ENCODE measurements around the gene MCRIP2. TPM values are rescaled to one million over a fixed set of nuclear protein-coding genes. Genes with fewer than 3 reads are reported as not detected.

The MCRIP2 gene
- polyA plus RNA-seq, 1 donor from 2014 or later = 29.1 TPM

- Histone ChIP-seq H3K9me3 (ENCODE audit: low read length) (no peaks in the 10 kb centered on the region), H3K9ac (ENCODE audit: low read length) (no peak overlapping the region), H4K20me1 (ENCODE audit: insufficient read depth) (no peaks in the 10 kb centered on the region), H3K4me3 (ENCODE audit: low read length) (no peak overlapping the region), H3K27me3 (ENCODE audit: insufficient read depth, low read depth, low read length) (no peaks in the 10 kb centered on the region), H2AFZ (ENCODE audit: low read depth, low read length) (no peak overlapping the region), H3K9me2 (ENCODE audit: insufficient read depth, low read length) (no peaks in the 10 kb centered on the region), H3F3A (ENCODE audit: insufficient read depth, low read length, poor library complexity, severe bottlenecking) (no peaks in the 10 kb centered on the region), H3K79me2 (replicated peaks; ENCODE audit: insufficient read depth, low read length) (no peaks in the 10 kb centered on the region), H3K4me2 (ENCODE audit: low read length) (no peak overlapping the region), H3K27ac (ENCODE audit: low read length) (no peak overlapping the region), H3K36me3 (ENCODE audit: insufficient read depth, low read length) (no peaks in the 10 kb centered on the region)
- TF ChIP-seq MXI1 (conservative IDR thresholded peaks at IDR 0.05; ENCODE audit: poor library complexity, severe bottlenecking) = no peak
- TF ChIP-seq TAF1 (IDR thresholded peaks at IDR 0.05; ENCODE audit: low read depth) = no peak
- no peak for TF ChIP-seq POLR2AphosphoS5 (IDR thresholded peaks at IDR 0.05)
- TF ChIP-seq SMC3 (conservative IDR thresholded peaks at IDR 0.05; ENCODE audit: poor library complexity) = no peak
- no peak for TF ChIP-seq EZH2 (IDR thresholded peaks at IDR 0.05; ENCODE audit: borderline replicate concordance, insufficient read depth, low read length, poor library complexity, severe bottlenecking)
- TF ChIP-seq EP300 (conservative IDR thresholded peaks at IDR 0.05; ENCODE audit: poor library complexity, severe bottlenecking) = no peak
- no peak for TF ChIP-seq RAD21 (conservative IDR thresholded peaks at IDR 0.05)
- no peak for TF ChIP-seq REST (IDR thresholded peaks at IDR 0.05; ENCODE audit: borderline replicate concordance)
- TF ChIP-seq CTCF (IDR thresholded peaks at IDR 0.05; ENCODE audit: poor library complexity, severe bottlenecking) = no peak
Measured at GRCh38 chr16:629185-629832, 12.3 kb upstream of the MCRIP2 start.

GRCh38 chr16:629833-630248 lies 11.8 kb upstream of the MCRIP2 start:
- H3K9me3 ChIP-seq (ENCODE audit: low read length) = no peaks in the 10 kb centered on the region
- TF ChIP-seq TAF1 (IDR thresholded peaks at IDR 0.05; ENCODE audit: low read depth) = no peak
- no peak for TF ChIP-seq EP300 (conservative IDR thresholded peaks at IDR 0.05; ENCODE audit: poor library complexity, severe bottlenecking)
- no peak for TF ChIP-seq REST (IDR thresholded peaks at IDR 0.05; ENCODE audit: borderline replicate concordance)
- no peak for TF ChIP-seq MXI1 (conservative IDR thresholded peaks at IDR 0.05; ENCODE audit: poor library complexity, severe bottlenecking)
- no peak for TF ChIP-seq CTCF (IDR thresholded peaks at IDR 0.05; ENCODE audit: poor library complexity, severe bottlenecking)
- no peak for TF ChIP-seq EZH2 (IDR thresholded peaks at IDR 0.05; ENCODE audit: borderline replicate concordance, insufficient read depth, low read length, poor library complexity, severe bottlenecking)
- no peak for TF ChIP-seq RAD21 (conservative IDR thresholded peaks at IDR 0.05)
- no peak for TF ChIP-seq SMC3 (conservative IDR thresholded peaks at IDR 0.05; ENCODE audit: poor library complexity)
- TF ChIP-seq POLR2AphosphoS5 (IDR thresholded peaks at IDR 0.05) = no peak
- H4K20me1 ChIP-seq (ENCODE audit: insufficient read depth) = no peaks in the 10 kb centered on the region
- H3F3A ChIP-seq (ENCODE audit: insufficient read depth, low read length, poor library complexity, severe bottlenecking) = no peaks in the 10 kb centered on the region
- no peak overlapping the region for H3K4me3 ChIP-seq (ENCODE audit: low read length)
- no peaks in the 10 kb centered on the region for H3K27me3 ChIP-seq (ENCODE audit: insufficient read depth, low read depth, low read length)
- no peak overlapping the region for H3K27ac ChIP-seq (ENCODE audit: low read length)
- no peaks in the 10 kb centered on the region for H3K36me3 ChIP-seq (ENCODE audit: insufficient read depth, low read length)
- no peaks in the 10 kb centered on the region for H3K79me2 ChIP-seq (replicated peaks; ENCODE audit: insufficient read depth, low read length)
- H3K9me2 ChIP-seq (ENCODE audit: insufficient read depth, low read length) = no peaks in the 10 kb centered on the region
- H3K9ac ChIP-seq (ENCODE audit: low read length) = no peak overlapping the region
- no peak overlapping the region for H2AFZ ChIP-seq (ENCODE audit: low read depth, low read length)
- no peak overlapping the region for H3K4me2 ChIP-seq (ENCODE audit: low read length)

Measured in neural cell (in vitro differentiated cells).